Measurements from ENCODE around the gene RPL32. TPM values are rescaled to one million over a fixed set of nuclear protein-coding genes. Genes with fewer than 3 reads are reported as not detected.

RPL32 gene
- polyA plus RNA-seq, 3 donors: 932 to 1,052 (median 942) TPM

- 18% methylated on average over 16 of the region's 16 CpGs for WGBS (ENCODE audit: insufficient coverage)
- Histone ChIP-seq H4K20me1 (ENCODE audit: insufficient read depth, low read length) (no peaks in the 10 kb centered on the region), H3K4me3 (replicated peaks in 1 of 3; ENCODE audit: low read depth in 2 of 3, low read length in 3 of 3) (no peak overlapping the region), H3K9ac (ENCODE audit: insufficient read depth, low read length, poor library complexity, severe bottlenecking) (no peak overlapping the region), H3K36me3 (replicated peaks in 1 of 2; ENCODE audit: control insufficient read depth in 1 of 2, insufficient read depth in 2 of 2, low read length in 2 of 2) (no peaks in the 10 kb centered on the region), H3K9me3 (replicated peaks in 1 of 2; ENCODE audit: control insufficient read depth in 1 of 2, insufficient read depth in 1 of 2, low read length in 2 of 2) (no peaks in the 10 kb centered on the region), H2AFZ (ENCODE audit: insufficient read depth, low read depth, low read length, poor library complexity, severe bottlenecking) (no peak overlapping the region), H3K4me2 (replicated peaks; ENCODE audit: extremely low read depth, low read length, poor library complexity, severe bottlenecking) (no peak overlapping the region), H3K79me2 (ENCODE audit: insufficient read depth, low read length) (no peaks in the 10 kb centered on the region), H3K4me1 (ENCODE audit: control insufficient read depth in 1 of 2, insufficient read depth in 2 of 2, low read length in 2 of 2) (no peaks in the 10 kb centered on the region), H3K27me3 (ENCODE audit: control insufficient read depth in 2 of 2, insufficient read depth in 2 of 2, low read length in 2 of 2) (no peaks in the 10 kb centered on the region), H3K27ac (ENCODE audit: low read depth in 1 of 2, low read length in 2 of 2) (no peak overlapping the region)
- intact Hi-C loops (cut with micrococcal nuclease): no loop called here
- no peaks in the 10 kb centered on the region for H3K4me1 Mint-ChIP-seq
- no peaks in the 10 kb centered on the region for H3K36me3 Mint-ChIP-seq
- H3K9me3 Mint-ChIP-seq: peaks cover 0 to 2% (median 0%) of the 10 kb centered on the region in 7 donors
- no peak overlapping the region for H3K27ac Mint-ChIP-seq
- peaks cover 6 to 10% (median 7%) of the 10 kb centered on the region in 3 donors for H3K27me3 Mint-ChIP-seq (ENCODE audit: low read depth in 3 of 3)
- DNase-seq: no peak
- TF ChIP-seq CTCF (IDR thresholded peaks at IDR 0.05): no peak
- H3K4me3 Mint-ChIP-seq: no peak overlapping the region
Observed at GRCh38 chr3:12817343-12817710, 24.0 kb downstream of the RPL32 start.

- Mint-ChIP-seq H3K9me3 (peaks cover 0 to 2% (median 0%) of the 10 kb centered on the region in 7 donors), H3K36me3 (no peaks in the 10 kb centered on the region), H3K27ac (no peak overlapping the region), H3K4me3 (no peak overlapping the region), H3K27me3 (ENCODE audit: low read depth in 3 of 3) (peaks cover 6 to 10% (median 7%) of the 10 kb centered on the region in 3 donors), H3K4me1 (no peaks in the 10 kb centered on the region)
- intact Hi-C loops (cut with micrococcal nuclease): no loop called here
- no peaks in the 10 kb centered on the region for H3K27me3 ChIP-seq (ENCODE audit: control insufficient read depth in 2 of 2, insufficient read depth in 2 of 2, low read length in 2 of 2)
- no peak overlapping the region for H3K27ac ChIP-seq (ENCODE audit: low read depth in 1 of 2, low read length in 2 of 2)
- H3K4me3 ChIP-seq (replicated peaks in 1 of 3; ENCODE audit: low read depth in 2 of 3, low read length in 3 of 3): no peak overlapping the region
- no peak overlapping the region for H3K9ac ChIP-seq (ENCODE audit: insufficient read depth, low read length, poor library complexity, severe bottlenecking)
- no peak for TF ChIP-seq CTCF (IDR thresholded peaks at IDR 0.05)
- H3K9me3 ChIP-seq (replicated peaks in 1 of 2; ENCODE audit: control insufficient read depth in 1 of 2, insufficient read depth in 1 of 2, low read length in 2 of 2): no peaks in the 10 kb centered on the region
- no peaks in the 10 kb centered on the region for H4K20me1 ChIP-seq (ENCODE audit: insufficient read depth, low read length)
- H3K36me3 ChIP-seq (replicated peaks in 1 of 2; ENCODE audit: control insufficient read depth in 1 of 2, insufficient read depth in 2 of 2, low read length in 2 of 2): no peaks in the 10 kb centered on the region
- H3K4me1 ChIP-seq (ENCODE audit: control insufficient read depth in 1 of 2, insufficient read depth in 2 of 2, low read length in 2 of 2): no peaks in the 10 kb centered on the region
- no peaks in the 10 kb centered on the region for H3K79me2 ChIP-seq (ENCODE audit: insufficient read depth, low read length)
- H3K4me2 ChIP-seq (replicated peaks; ENCODE audit: extremely low read depth, low read length, poor library complexity, severe bottlenecking): no peak overlapping the region
- no peak for DNase-seq
- WGBS (ENCODE audit: insufficient coverage): 94% methylated on average over 33 of the region's 34 CpGs
- no peak overlapping the region for H2AFZ ChIP-seq (ENCODE audit: insufficient read depth, low read depth, low read length, poor library complexity, severe bottlenecking)
Observed at GRCh38 chr3:12816521-12817342, 24.6 kb downstream of the RPL32 start.
